ENCODE data around the gene STX19. TPM values are rescaled to one million over a fixed set of nuclear protein-coding genes. Genes with fewer than 3 reads are reported as not detected.

STX19 gene
- total and polyA plus RNA-seq, 9 donors: 0.31 to 0.46 (median 0.35) TPM; not detected in 6

GRCh38 chr3:94064243-94064860 is 36.0 kb upstream of the STX19 start:
- no peak for TF ChIP-seq EP300 (IDR thresholded peaks at IDR 0.05)
- TF ChIP-seq CTCF (IDR thresholded peaks at IDR 0.05): no peak
- TF ChIP-seq POLR2A (IDR thresholded peaks at IDR 0.05): no peak
- H3K27me3 ChIP-seq: no peaks in the 10 kb centered on the region
- H3K9me3 ChIP-seq: no peaks in the 10 kb centered on the region
- H3K4me3 ChIP-seq: no peak overlapping the region
- no peaks in the 10 kb centered on the region for H3K36me3 ChIP-seq
- DNase-seq: no peak
- 41 to 54% (median 53%) methylated on average over 6 of the region's 6 CpGs for WGBS, 3 donors
- intact Hi-C loops (cut with DNase I): loop anchor here in 1 of 4 donors (10.0 kb wide), 1 partner anchor 60 kb away; no protein-coding TSS in a partner anchor
- no peak overlapping the region for H3K27ac ChIP-seq
- peaks cover 3% of the 10 kb centered on the region for H3K4me1 ChIP-seq (ENCODE audit: insufficient read depth)

GRCh38 chr3:94063496-94064119 is 35.2 kb upstream of the STX19 start:
- Histone ChIP-seq H3K27me3 (no peaks in the 10 kb centered on the region), H3K36me3 (no peaks in the 10 kb centered on the region), H3K4me1 (ENCODE audit: insufficient read depth) (peaks cover 1% of the 10 kb centered on the region), H3K9me3 (no peaks in the 10 kb centered on the region), H3K27ac (peak overlapping the region; percentile 84 to 92), H3K4me3 (peak overlapping the region; percentile 82)
- TF ChIP-seq POLR2A (IDR thresholded peaks at IDR 0.05): no peak
- TF ChIP-seq EP300 (IDR thresholded peaks at IDR 0.05): no peak
- no peak for TF ChIP-seq CTCF (IDR thresholded peaks at IDR 0.05)
- no peak for DNase-seq
- intact Hi-C loops (cut with DNase I): loop anchor here in 1 of 4 donors (10.0 kb wide), 1 partner anchor 59 kb away; no protein-coding TSS in a partner anchor
- WGBS, 3 donors: 17 to 33% (median 20%) methylated on average over 17 of the region's 17 CpGs

- peak; percentile 84 to 89 (median 86) for DNase-seq
- Histone ChIP-seq H3K9me3 (no peaks in the 10 kb centered on the region), H3K27me3 (no peaks in the 10 kb centered on the region), H3K4me3 (peak within 1 kb of the TSS; percentile 82), H3K36me3 (no peaks in the 10 kb centered on the region), H3K4me1 (ENCODE audit: insufficient read depth) (peaks cover 1% of the 10 kb centered on the region), H3K27ac (peak within 1 kb of the TSS; percentile 84 to 92)
- WGBS, 3 donors: 0% methylated on average over 52 of the region's 52 CpGs
- TF ChIP-seq POLR2A (IDR thresholded peaks at IDR 0.05) (peak; percentile 53), EP300 (IDR thresholded peaks at IDR 0.05) (no peak)
- intact Hi-C loops (cut with DNase I): loop anchor here in 1 of 4 donors (10.0 kb wide), 1 partner anchor 58 kb away; no protein-coding TSS in a partner anchor
Observed at GRCh38 chr3:94062513-94063404, 34.4 kb upstream of the STX19 start, which contains the start of the genes DHFR2 and NSUN3. DHFR2 (minus strand) TSS chr3:94062916; CDS start chr3:94061511, 1,405 bp downstream. NSUN3 (plus strand) TSS chr3:94063061; CDS start chr3:94063127, 66 bp downstream.

GRCh38 chr3:94061297-94061696 is 32.9 kb upstream of the STX19 start:
- no peak overlapping the region for H3K27ac ChIP-seq
- no peaks in the 10 kb centered on the region for H3K27me3 ChIP-seq
- intact Hi-C loops (cut with DNase I): loop anchor here in 1 of 4 donors (10.0 kb wide), 1 partner anchor 56 kb away; no protein-coding TSS in a partner anchor
- no peaks in the 10 kb centered on the region for H3K36me3 ChIP-seq
- TF ChIP-seq EP300 (IDR thresholded peaks at IDR 0.05) (no peak), POLR2A (IDR thresholded peaks at IDR 0.05) (no peak), CTCF (IDR thresholded peaks at IDR 0.05) (no peak)
- no peaks in the 10 kb centered on the region for H3K9me3 ChIP-seq
- WGBS, 3 donors: 96 to 97% (median 96%) methylated on average over 13 of the region's 13 CpGs
- H3K4me3 ChIP-seq: no peak overlapping the region
- no peak for DNase-seq
- H3K4me1 ChIP-seq (ENCODE audit: insufficient read depth): peaks cover 1% of the 10 kb centered on the region
